Endothelial cell of umbilical vein (primary cell): ENCODE results near the gene FYN.

Source experiments
- POLR2A ChIP-seq: IDR thresholded peaks from 2 replicates; pipeline ENCODE4 v1.6.1; 2012; ENCODE audit warnings: low read depth, mild to moderate bottlenecking, control low read depth, low read length
- TF ChIP-seq, protein P1 (sequence below): IDR thresholded peaks from 2 replicates; pipeline ENCODE4 v1.6.1; 2011; ENCODE audit not compliant: insufficient read depth, insufficient read length
- TF ChIP-seq, protein P2 (sequence below), 2 donors: IDR thresholded peaks; 1 replicate in 1 of 2; 2 replicates in 1 of 2; pipeline ENCODE4 v1.5.1; 2011; ENCODE audit warnings: low read length in 2 of 2, mild to moderate bottlenecking in 2 of 2, moderate library complexity in 2 of 2, control low read depth in 1 of 2, inconsistent platforms in 1 of 2, low read depth in 1 of 2; ENCODE audit not compliant: insufficient read depth in 1 of 2; ENCODE audit errors: extremely low read depth in 1 of 2

DNA sequence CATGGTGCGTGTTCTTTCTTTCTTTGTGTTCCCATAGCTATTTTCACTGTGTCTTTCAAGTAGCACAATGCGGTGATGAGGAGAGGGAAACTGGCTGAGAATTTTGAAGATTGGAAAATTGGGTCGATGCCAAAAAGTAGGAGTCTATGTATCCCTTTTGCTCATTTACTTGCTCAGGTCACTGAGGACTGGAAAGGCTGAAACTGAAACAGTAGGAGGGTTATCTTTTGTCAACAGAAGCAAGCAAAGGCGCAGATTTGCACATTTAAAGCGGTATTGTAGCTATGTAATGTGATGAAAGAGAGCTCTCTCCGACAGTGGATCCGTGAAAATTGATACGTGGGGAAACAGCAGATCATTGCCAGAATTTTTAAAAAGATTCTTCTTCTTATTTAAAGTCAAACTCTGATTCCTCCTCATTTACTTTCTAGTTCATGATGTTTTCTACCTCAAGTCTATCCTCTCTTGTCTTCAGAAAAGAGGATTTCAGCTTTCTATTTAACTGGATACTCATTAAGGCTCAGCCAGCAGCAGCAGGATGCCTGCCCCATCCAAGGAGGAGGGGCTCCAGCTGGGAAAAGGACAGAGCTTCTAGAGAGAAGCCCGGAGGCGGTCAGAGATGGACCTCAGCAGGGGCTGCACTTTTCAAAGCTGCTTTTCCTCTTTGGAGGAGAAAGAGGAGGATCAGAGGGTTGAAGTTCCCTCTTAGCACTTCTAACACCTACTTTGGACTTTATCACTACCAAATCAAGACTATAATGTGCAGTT lies 15.9 kb upstream of the FYN start:
- TF ChIP-seq, protein P1, sequence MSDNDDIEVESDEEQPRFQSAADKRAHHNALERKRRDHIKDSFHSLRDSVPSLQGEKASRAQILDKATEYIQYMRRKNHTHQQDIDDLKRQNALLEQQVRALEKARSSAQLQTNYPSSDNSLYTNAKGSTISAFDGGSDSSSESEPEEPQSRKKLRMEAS: no peak
- TF ChIP-seq, protein P2, sequence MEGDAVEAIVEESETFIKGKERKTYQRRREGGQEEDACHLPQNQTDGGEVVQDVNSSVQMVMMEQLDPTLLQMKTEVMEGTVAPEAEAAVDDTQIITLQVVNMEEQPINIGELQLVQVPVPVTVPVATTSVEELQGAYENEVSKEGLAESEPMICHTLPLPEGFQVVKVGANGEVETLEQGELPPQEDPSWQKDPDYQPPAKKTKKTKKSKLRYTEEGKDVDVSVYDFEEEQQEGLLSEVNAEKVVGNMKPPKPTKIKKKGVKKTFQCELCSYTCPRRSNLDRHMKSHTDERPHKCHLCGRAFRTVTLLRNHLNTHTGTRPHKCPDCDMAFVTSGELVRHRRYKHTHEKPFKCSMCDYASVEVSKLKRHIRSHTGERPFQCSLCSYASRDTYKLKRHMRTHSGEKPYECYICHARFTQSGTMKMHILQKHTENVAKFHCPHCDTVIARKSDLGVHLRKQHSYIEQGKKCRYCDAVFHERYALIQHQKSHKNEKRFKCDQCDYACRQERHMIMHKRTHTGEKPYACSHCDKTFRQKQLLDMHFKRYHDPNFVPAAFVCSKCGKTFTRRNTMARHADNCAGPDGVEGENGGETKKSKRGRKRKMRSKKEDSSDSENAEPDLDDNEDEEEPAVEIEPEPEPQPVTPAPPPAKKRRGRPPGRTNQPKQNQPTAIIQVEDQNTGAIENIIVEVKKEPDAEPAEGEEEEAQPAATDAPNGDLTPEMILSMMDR (IDR thresholded peaks at IDR 0.05; ENCODE audit: extremely low read depth in 1 of 2, insufficient read depth in 1 of 2, low read depth in 1 of 2, low read length in 2 of 2): no peak
- no peak for TF ChIP-seq POLR2A
